ENCODE results near the gene SLC17A9.

SLC17A9 gene

DNA sequence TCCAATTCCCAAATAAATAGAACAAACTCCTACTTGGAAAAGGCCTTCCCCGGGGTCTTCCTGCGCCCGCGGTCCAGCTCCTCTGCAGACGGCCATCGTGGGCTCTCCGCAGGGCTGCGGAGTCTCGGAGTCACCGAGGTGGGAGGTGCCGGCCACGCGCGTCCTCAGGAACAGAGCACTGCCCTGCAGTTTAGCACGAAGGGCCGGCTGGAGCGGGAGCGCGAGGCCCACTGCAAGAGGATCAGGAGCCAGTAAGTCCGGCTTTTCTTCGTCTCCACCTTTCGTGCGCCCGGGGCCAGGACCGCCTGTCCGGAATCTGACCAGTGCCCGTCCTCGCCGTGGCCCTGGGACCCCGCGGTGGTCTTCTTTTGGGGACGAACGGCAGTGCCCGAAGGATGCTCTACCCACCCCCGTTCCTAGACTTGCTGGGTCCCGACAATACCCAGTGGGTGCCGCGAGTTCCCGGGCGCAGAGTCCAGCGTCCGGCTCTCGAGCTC, 52.9 kb downstream of the SLC17A9 start:
- no peak for DNase-seq (ENCODE audit: low read depth)

DNA sequence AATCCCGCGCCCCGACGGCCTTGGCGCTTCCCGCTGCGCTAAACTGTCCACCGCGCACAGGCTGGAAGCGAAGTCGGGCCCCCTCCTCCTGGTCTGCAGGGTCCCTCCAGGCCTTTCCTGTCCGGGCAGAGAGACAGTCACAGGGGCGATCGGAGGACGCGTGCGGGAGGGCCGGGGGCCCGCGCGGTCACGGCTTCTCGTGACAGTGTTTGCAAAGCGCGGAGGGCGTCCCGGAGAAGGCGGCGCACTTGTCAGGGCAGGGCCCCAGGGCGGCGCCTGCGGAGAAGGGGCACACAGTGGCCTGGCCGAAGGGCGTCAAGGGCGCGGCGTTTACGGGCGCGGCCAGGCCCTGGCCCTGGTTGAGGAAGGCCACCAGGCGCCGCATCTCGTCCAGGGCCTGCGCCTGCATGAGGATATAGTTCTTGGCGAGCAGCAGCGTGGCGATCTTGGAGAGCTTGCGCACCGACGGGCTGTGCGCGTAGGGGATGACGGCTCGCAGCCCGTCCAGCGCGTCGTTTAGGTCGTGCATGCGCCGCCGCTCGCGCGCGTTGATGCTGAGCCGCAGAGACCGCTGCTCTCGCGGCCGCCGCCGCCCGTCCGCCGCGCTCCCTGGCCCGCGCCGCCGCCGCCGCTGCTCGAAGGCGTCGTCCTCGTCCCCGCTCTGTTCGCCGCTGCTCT, 53.5 kb downstream of the SLC17A9 start:
- no peak for DNase-seq (ENCODE audit: low read depth)

DNA sequence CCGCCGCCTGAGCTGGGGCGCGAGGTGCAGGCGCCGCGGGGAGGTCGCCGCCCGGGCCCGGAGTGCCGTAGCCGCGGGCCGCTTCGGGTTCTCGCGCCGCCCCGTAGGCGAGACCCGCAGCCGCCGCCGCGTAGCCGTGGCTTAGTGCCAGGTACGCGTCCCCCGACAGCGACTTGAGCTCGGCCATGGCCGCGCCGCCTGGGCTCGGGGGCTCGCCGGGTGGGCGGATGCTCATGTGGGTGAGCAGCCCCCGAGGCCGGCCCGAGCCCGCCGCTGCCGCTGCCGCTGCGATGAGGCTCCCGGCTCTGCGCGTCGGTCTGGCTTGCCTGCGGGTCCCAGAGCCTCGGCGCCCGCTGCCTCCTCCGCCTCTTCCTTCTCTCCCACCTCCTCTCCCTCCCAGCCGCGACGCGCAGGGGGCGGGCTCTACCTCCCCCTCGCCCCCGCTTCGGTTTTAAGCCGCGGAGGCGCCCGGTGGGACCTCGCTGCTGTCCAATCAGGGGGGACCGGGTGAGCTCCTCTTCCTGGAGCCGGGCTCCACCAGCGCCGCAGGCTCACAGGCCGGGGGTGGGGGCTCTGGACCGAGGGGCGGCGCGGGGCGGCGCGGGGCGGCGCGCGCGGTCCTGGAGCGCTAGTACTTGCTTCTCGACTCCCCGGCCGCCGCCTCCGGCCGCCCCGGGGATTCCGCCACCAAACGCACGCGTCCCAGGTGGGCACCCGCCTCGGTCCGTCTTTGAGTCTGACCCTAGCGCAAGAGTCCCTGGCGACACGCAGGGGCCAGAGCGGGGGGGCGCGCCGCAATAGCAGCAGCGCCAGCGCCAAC, 54.2 kb downstream of the SLC17A9 start, which contains the start of gene BHLHE23:
TSS of gene BHLHE23 (minus strand) at position 425 of the 820 bp plus-strand sequence. CDS start at position 235, 190 bp downstream.
- no peak for DNase-seq (ENCODE audit: low read depth)

DNA sequence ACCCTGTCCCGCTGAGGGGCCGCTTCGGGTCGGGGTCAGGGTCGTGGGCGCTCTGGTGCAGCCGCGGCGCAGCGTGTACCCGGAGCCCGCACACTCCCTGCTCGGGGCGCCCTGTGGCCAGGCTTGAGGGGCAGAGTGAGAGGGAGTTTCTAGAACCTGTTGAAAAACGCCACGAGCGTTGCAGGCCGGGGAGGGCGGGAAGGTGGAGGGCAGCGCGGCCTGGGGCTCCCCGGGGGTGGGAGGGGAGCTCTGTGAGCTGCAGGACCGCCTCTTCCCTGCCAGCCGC, 54.8 kb downstream of the SLC17A9 start:
- DNase-seq (ENCODE audit: low read depth), result no peak

DNA sequence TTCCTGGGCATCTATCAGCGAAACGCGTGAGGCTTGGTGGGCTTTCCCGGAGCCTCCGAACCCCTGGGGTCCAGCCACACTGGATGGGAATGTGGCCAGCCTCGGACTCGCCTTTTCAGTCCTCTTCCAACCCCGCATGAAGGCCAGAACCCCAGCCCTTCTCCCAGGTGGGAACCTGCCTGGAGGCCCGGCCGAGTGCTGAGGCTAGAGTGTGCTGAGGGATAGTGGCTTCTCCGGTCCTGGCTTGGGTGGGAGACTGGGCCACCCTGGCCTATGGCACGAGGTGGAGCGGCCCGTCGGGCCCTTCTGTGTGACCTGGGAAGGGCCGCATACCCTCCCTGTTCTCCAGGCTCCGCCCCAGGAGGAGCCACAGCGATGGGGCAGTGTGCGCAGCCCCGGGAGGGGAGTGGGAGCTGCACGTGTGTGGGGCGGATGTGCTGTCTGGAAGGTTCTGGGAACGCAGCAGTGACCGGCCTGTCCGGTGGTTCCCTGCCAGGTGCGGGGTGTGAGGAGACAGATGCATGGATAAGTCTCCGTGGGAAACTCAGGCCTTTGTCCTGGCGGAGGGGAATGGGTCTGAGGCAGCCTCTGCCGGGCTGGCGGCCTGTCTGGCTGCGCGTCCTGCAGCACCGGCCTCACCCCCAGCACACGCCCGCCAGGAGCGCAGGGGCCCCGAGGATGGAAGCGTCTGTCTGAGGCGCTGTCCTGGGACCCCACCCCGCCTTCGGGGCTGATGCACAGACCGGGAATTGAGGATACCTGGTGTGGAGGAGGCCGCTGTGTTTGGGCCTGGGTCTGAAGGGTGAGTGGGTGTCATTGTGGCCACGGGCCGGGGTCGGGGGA, 55.4 kb downstream of the SLC17A9 start:
- no peak for DNase-seq (ENCODE audit: low read depth)

DNA sequence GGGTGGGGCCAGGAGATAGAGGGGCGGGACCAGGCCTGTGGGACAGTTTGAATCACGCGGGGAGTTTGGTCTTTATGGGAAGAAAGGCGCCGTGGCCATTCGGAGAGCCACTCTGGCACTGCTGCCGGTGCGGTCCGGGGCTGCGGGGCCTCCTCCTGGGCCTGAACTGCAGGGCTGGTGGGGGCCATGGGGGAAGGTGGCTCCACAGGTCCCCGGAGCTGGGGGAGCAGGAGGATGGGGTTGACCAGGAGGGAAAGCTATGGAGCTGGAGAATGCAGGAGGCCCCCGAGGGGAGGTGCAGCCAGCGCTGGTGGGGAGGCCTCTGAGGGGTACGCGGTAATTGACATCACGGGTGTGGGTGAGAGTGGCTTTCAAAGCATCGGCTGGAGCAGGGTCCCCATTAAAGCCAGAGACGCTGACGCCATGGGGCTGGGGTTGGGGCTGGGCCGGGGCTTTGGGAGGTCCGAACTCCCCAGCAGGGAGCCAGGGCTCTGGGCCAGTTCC, 56.1 kb downstream of the SLC17A9 start:
- DNase-seq (ENCODE audit: low read depth), result no peak

DNA sequence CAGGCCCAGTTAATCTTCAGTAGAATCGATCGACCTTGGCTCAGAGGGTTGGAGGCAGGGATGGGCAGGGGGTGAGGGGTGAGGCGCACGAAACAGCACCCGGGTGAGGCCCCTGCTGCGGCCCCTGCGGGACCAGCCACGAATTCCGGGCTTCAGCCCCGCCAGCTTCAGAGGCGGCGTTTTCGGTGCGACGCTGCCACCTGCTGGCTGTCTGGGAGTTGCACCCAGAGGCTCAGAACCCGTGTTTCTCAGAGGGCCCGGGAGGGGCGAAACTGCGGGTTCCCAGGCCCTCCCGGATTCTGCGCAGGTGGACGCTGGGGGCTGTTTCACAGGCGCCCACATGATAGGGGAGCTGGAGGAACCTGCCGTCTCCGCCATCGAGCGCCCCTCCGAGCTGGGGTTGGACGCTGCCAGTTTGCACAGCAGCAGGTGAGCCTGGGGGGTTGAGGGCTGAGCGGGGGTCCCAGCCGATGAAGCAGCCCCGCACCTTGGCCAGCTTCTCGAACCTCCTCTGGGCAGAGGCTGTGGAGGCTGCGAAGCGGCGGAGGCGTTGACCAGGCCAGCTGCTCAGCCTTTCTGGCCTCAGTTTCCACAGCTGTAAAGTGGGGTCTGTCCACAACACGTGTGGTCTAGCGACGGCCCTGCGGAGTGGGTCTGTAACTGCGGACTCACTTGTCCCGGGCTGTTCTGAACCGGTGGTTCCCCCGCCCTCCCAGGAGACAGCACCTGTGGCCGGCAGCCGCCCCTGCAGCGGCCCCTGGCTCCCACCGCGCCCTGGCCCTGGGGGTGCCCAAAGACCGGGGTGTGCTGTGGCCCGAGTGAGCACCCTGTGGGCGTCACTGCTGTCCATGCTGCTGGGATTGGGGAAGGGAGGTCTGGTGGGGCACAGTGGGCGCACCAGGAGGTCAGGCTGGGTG, 56.8 kb downstream of the SLC17A9 start:
- no peak for DNase-seq (ENCODE audit: low read depth)

DNA sequence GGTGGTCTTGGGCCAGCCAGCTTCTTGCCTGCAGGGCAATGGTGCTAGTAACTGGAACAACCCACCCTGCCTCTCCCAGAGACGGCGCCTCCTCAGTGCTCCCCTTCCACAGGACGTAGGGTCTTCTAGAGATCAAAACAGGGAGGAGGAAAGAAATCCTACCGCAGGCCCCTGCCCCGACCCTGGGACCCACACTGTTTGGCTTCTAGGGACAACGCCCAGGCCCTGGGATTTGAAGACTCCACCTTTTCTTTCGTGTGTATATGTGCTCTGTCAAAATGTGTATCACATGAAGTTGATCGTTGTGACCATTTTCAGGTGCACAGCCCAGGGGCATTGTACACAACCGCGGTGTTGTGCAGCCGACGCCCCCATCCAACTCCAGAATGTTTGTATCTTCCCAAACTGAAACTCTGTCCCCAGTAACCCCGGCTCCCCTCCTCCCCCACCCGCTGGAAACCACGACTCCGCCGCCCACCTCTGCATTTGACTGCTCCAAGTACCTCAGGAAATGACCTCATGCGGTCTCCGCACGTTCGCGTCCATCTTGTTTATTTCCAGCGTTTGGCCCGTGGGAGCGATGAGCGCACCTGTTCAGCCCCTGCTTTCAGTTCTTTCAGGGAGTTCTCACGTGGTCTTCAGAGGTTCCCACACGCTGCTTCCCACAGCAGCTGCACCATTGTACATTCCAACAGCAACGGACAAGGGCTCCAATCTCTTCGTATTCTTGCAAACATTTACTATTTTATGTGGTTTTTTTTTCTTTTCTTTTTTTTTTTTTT, 57.7 kb downstream of the SLC17A9 start:
- DNase-seq (ENCODE audit: low read depth), result no peak

DNA sequence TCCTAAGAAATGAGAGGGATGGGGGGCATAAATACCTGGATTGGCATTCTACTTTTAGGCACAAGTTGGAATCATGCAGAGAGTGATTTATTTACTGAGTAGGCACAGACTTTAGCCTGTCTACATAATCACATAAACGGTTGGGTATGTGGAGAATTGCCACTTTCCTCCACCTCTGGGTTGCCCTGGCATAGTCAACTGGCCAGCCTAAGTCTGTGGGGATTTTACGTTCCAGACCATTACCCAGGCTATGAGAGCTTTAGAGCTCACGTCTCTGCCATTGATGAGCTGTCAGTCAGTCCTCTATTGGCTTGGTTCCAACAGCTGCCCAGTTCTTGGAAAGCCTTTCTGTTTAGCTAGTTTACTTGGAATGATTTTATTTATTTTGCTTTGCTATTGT, 59.3 kb downstream of the SLC17A9 start:
- no peak for DNase-seq (ENCODE audit: low read depth)

DNA sequence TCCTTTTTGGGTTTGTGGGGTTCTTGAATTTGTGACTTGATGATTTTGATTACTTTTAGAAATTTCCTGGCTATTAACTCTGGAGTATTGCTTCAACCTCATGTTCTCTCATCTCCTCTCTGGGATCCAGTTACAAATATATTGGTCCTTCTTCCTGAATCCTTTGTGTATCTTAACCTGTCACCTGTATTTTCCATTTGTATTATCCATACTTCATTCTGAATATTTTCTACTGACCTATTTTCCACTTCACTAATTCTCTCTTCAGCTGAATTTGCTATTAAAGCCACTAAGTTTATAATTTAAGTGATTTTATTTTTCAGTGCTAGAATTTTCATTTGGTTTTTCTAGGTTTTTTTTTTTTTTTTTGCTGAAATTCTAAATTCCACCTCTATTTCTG, 60.7 kb downstream of the SLC17A9 start:
- no peak for DNase-seq (ENCODE audit: low read depth)

DNA sequence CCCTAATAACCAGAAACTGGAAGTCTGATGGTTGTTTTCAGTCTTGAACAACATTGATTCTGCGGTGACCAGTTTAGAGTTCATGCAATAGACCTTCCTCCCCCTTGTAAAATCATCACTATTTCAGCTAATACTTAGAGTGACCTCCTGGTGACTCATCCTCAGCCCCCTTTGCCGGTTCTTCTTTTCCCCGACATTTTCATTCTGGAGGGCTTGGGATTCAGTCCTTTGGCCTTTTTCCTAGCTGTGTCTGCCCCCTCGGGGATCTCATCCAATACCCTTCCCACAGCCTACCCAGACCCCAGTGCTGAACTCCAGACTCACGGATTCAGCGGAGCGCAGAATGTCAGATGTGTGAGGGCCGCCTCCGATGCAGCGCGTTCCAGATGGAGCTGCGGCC, 61.8 kb downstream of the SLC17A9 start:
- DNase-seq (ENCODE audit: low read depth), result no peak

DNA sequence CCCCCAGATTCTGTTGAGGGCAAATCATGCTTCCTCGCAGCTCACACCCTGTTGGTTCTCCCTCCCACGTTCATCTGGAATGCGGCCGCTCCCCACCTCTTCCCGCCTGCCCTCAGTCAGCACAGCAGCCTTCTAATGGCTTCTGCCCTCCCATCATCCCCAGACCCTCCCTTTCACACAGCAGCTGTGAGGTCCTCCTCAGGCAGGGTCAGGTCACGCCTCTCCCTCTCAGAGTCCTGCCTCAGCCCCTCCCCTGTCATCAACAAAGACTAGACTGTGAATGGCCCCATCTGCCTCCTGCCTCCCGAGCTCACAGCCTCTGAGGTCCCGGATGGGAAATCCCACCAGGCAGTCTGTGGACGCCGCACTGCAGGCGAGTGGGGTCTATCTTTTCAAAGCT, 62.2 kb downstream of the SLC17A9 start:
- DNase-seq (ENCODE audit: low read depth), result no peak

DNA sequence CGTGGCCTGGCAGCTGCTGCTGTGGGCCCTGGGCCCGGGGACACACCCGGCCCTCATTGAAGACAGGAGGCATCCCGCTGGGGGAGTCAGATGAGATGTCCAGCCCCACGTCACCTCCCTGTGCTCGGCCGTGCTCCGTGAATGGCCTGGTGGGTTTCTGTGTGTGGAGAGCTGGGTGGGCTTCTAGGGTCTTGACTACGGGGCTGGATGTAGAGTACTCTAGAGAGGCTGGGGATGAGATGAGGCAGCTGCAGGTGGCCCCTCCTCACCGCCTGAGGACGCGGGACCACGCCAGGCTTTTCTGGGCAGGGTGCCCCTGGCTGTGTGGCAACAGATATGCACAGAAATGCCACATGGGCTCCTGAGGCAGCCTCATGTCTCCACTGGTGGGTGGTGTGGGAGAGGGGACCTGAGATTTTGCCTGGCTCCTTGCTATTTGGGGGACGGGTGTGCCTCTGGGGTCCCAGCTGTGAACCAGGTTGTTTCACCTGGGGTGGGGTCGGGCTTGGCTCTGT, 62.7 kb downstream of the SLC17A9 start:
- no peak for DNase-seq (ENCODE audit: low read depth)

DNA sequence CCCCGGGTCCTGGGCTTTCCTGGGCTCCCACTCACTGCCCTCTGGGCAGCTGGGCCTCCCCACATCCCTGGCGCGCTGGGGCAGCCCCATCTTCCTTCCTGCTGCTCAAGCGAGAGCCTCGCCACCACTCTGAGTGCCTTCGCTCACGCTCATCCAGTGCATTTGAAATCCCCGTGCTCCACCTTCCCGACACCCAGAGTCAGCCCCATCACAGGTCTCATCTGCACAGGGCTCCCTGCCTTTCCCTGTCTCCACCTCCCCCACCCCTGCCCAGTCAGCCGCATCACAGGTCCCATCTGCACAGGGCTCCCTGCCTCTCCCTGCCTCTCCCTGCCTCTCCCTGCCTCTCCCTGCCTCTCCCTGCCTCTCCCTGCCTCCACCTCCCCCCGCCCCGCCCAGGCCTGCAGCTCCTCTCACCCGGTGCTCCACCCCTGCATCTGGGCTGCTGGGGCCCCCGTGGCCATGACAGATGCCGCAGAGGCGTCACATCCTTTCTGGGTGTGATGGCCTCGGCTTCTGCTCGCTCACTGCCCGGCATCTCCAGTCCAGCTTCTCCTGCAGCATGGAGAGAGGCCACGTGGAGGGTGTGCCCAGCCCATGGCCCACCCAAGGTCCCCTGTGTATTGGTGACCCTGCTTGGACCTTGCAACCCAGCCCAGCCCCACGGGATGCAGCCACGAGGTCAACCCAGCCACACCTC, 63.3 kb downstream of the SLC17A9 start:
- DNase-seq (ENCODE audit: low read depth), result no peak

DNA sequence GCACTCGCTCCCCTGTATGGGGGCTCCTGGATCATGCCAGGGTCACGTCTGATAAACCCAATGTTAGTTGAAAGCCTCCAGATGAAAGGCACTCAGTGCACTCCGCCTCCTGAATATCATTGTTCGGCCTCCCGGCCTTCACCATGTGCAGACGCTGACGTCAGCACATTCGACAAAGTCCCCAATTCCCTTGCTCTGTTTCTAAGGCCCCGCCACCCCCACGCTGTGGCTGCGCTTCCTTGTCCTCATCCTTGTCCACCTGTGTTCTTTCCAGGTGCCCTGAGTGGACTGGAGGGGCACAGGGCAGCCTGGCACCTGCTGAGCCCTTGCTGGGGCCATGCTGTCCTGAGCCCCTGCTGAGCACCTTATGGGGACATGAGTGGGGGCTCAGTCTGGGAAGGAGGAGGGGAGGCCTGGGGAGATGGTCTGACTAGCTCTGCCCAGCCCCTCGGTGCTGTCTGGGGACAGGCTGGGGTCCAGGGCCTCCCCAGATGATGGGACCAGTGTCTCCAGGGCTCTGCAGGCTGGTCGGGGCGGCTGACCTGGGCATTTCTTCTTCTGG, 64.1 kb downstream of the SLC17A9 start:
- DNase-seq (ENCODE audit: low read depth), result no peak

DNA sequence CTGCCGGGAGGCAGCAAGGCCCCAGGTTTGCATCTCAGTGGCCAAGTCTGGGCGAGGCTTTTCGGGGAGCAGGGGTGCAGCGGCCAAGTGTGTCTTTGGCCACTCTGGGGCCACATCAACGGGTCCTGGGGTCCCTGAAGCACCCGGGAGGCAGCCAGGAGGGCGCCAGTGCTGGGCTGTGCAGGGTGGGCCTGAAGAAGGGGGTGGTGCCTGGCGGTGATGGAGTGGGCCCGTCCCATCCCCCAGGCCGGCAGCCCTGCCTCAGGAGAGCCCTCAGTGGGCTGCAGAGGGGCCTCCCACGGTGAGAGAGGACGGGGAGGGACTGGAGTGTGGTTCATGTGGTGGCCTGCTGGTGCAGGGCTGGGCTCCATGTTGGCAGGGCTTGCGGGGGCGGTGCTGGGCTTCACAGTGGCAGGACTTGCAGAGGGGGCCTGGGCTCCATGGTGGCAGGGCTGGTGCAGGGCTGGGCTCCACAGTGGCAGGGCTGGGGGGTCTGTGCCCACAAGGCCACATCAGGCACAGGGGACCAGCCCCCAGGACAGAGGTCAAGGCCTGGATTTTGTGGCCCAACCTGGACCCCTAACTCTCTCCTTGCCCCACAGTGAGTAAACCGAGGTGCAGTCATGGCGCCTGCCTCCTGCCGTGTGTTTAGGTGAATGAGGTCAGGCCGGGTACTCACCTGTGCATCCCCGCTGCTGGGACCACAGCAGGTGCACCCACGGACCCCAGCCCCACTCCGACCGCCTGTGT, 64.7 kb downstream of the SLC17A9 start:
- no peak for DNase-seq (ENCODE audit: low read depth)

DNA sequence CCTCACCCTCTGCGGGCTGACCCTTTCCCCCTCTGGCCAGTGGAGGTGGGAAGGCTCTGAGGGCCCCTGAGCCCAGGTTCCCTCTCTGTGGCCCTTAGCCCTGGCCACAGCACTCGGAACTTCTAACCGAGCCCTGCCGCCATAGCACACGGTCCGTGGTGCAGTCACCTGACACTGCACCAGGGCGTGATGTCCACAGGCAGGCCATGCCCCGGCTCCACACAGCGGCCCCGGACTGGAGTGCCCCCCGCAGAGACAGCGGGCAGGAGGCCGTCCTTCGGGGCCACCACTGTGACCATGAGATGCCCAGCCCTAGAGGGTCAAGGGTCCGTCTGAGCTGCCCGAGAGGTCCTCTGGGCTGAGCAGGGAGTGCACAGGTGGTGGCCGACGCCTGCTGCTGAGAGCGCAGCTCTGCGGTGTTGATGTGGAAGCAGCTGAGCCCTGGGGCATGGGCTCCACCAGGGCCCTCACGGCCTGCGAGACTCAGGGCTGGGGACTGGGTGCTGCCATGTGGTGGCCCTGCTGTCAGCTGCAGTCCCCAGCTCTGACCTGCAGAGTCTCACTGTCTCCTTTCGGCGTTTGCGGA, 65.4 kb downstream of the SLC17A9 start:
- DNase-seq (ENCODE audit: low read depth), result no peak
